Activated T-helper 1 cell treated with Interleukin-2 at 50 U/mL for 16 hours (primary cell): ENCODE measurements around the gene AKIP1.

Experiments used
- DNase-seq: peaks from one replicate; pipeline ENCODE4 v3.0.0-alpha.2; 2020; ENCODE audit warnings: low read depth

AKIP1 gene

GRCh38 chr11:8961401-8961800, 50.4 kb downstream of the AKIP1 start:
- no peak for DNase-seq

- no peak for DNase-seq
Measured at GRCh38 chr11:8962841-8963240, 51.9 kb downstream of the AKIP1 start.

GRCh38 chr11:8963569-8964323, 52.8 kb downstream of the AKIP1 start:
- peak; percentile 67 for DNase-seq

GRCh38 chr11:8964324-8965320, 53.6 kb downstream of the AKIP1 start, which contains the start of gene TMEM9B:
Gene TMEM9B, minus strand, starts transcription at chr11:8964442. Its CDS starts 129 bp downstream, at chr11:8964313.
- peak; percentile 64 for DNase-seq

- DNase-seq, result no peak
Measured at GRCh38 chr11:8967184-8967583, 56.2 kb downstream of the AKIP1 start.
